Ovary (tissue), 9 donors: ENCODE results near the gene PGD. TPM values are rescaled to one million over a fixed set of nuclear protein-coding genes. Genes with fewer than 3 reads are reported as not detected.

ENCODE experiments used
- DNase-seq, 5 donors: peaks; one replicate each; pipeline ENCODE4 v3.0.0-alpha.2; 2019 to 2020
- H3K27ac ChIP-seq, 2 donors: fragments of 200-600 bp; one replicate each; pipeline versions ENCODE4 v1.5.1 to v1.8.0; 2019 to 2022
- H3K27me3 ChIP-seq: fragments of 200-600 bp; one replicate; pipeline ENCODE4 v1.8.0; 2022
- H3K36me3 ChIP-seq: fragments of 200-600 bp; sonication (generic); one replicate; pipeline ENCODE4 v1.5.1; 2019
- H3K4me1 ChIP-seq: one replicate; pipeline ENCODE4 v1.8.1; 2013; ENCODE audit warnings: mild to moderate bottlenecking, moderate library complexity; ENCODE audit not compliant: insufficient read depth
- H3K4me3 ChIP-seq: fragments of 200-600 bp; sonication (generic); one replicate; pipeline ENCODE4 v1.5.1; 2017
- H3K9me3 ChIP-seq, 2 donors: fragments of 200-600 bp in 1 of 2; sonication (generic) in 1 of 2; one replicate each; pipeline versions ENCODE4 v1.5.1 to v1.8.1; 2013 to 2019; ENCODE audit warnings: mild to moderate bottlenecking in 1 of 2, moderate library complexity in 1 of 2
- EP300 ChIP-seq: sonication (generic); formaldehyde crosslinking; IDR thresholded peaks from one replicate; pipeline ENCODE4 v1.6.1; 2017; ENCODE audit warnings: antibody characterized with exemption
- POLR2A ChIP-seq: fragments of 450-650 bp; IDR thresholded peaks from one replicate; pipeline ENCODE4 v1.6.1; 2017; ENCODE audit warnings: antibody characterized with exemption, mild to moderate bottlenecking, moderate library complexity
- WGBS, 3 donors: extraction: QIAGEN DNeasy Blood & Tissue Kit in 1 of 3; methylation state at CpG; one replicate each; pipeline versions ENCODE4 v1.1.5 to v1.1.7; 2013 to 2017; 5-methylcytosine and 5-hydroxymethylcytosine counted together
- intact Hi-C, 4 donors: fragments of 100-400 bp; cut with DNase I; formaldehyde crosslinking; loops; one replicate each; pipeline versions ENCODE4 v1.11.0 to v1.15.1; 2022 to 2023
- polyA plus RNA-seq, 2 donors: library from polyadenylated mRNA; stranded (reverse); fragments of 200-250 nt in 1 of 2; fragments of 350-450 nt in 1 of 2; fragmentation: Illumina TruSeq in 1 of 2; extraction: RNeasy Lipid Tissue Mini Kit (QIAGEN cat#74804) in 1 of 2; gene quantifications; one replicate each; pipeline ENCODE4 v1.2.3, GENCODE V29; 2013 to 2014
- total RNA-seq, 7 donors: library from RNA; depleted of rRNA in 2 of 7; stranded (reverse); fragments of >200 nt in 2 of 7; fragmentation: NEBNext Ultra II Directional in 3 of 7; extraction: Animal tissue kit (Norgen Biotek cat#: 25700) in 3 of 7; gene quantifications; one replicate each; pipeline versions ENCODE4 v1.1.0 to v1.2.4, GENCODE V29; 2016 to 2023
- TF ChIP-seq, protein P1 (sequence below), 3 donors: fragments of 450-650 bp in 2 of 3; fragments of 200-600 bp in 1 of 3; IDR thresholded peaks; one replicate each; pipeline versions ENCODE4 v1.5.1 to v1.8.0; 2016 to 2022; ENCODE audit warnings: antibody characterized with exemption in 3 of 3, mild to moderate bottlenecking in 1 of 3
- donor health status: DM: no; HTN: no; CAD: no; lungs with moderate emphysema.
- donor health status: DM: no; HTN: no; CAD: no.
- donor health status: Bipolar disorder and iron deficiency.
- donor health status: DM: yes; HTN: yes; CAD: no.
- donor health status: DM: no; HTN: no; CAD: no.
- donor health status: DM: yes; HTN: yes; CAD: no.

The PGD gene
- total and polyA plus RNA-seq, 9 donors: 32.0 to 149 (median 52.8) TPM

DNA sequence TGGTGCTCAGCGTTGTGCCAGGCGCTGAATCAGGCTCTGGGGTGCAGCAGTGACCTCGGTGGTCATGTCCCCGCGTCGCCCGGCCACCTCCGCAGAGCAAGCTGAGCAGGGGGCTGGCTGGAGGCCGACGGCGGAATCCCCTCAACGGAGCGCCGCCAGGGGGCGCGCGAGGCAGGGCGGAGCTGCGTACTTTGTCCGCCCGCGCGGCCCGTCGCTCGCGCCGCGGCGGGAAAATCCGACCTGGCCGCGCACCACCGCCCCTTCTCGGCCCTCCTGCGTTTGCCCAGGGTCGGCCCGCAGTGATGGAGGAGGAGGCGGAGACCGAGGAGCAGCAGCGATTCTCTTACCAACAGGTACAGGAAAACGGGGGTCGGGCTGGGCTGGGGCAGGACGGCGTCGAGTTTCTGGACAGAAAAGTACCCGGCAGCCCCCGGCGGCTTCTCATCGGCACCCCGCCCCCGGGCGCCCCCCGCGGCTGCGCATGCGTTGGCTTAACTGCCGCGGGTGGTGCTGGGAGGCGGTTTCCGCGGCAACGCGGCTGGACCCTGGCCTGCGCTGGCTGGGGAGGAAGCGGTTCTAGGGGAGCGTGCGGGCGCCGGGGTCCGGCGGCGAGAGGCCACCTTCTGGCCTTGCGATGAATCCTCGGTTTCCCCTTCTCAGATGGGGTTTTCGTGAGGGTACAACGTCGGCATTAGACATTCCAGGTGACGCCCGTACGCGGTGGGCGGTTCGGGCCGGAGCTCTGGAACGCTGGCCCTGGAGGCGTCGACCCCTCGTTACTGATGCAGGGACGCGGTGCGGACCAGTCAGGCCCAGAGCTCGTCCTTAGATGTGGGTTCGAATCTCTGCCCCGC, 31.6 kb downstream of the PGD start, which contains the start of gene CENPS:
CENPS (plus strand) TSS at position 218 of the 854 bp plus-strand sequence; CDS start at position 303, 85 bp downstream.
- Histone ChIP-seq H3K4me1 (no peaks in the 10 kb centered on the region), H3K36me3 (no peaks in the 10 kb centered on the region), H3K9me3 (no peaks in the 10 kb centered on the region), H3K27me3 (no peaks in the 10 kb centered on the region), H3K4me3 (peak within 1 kb of the TSS; percentile 78), H3K27ac (peak within 1 kb of the TSS in 1 of 2 donors; percentile 19)
- 0% methylated on average over 43 to 95 of the region's 95 CpGs for WGBS, 3 donors
- peak; percentile 94 to 97 (median 94) for DNase-seq
- intact Hi-C loops: loop anchor here in 2 of 4 donors (2.0 to 5.0 kb wide), 2 partner anchors 54 to 437 kb away; no protein-coding TSS in a partner anchor
- TF ChIP-seq EP300: no peak
- TF ChIP-seq POLR2A: no peak
- TF ChIP-seq, protein P1, sequence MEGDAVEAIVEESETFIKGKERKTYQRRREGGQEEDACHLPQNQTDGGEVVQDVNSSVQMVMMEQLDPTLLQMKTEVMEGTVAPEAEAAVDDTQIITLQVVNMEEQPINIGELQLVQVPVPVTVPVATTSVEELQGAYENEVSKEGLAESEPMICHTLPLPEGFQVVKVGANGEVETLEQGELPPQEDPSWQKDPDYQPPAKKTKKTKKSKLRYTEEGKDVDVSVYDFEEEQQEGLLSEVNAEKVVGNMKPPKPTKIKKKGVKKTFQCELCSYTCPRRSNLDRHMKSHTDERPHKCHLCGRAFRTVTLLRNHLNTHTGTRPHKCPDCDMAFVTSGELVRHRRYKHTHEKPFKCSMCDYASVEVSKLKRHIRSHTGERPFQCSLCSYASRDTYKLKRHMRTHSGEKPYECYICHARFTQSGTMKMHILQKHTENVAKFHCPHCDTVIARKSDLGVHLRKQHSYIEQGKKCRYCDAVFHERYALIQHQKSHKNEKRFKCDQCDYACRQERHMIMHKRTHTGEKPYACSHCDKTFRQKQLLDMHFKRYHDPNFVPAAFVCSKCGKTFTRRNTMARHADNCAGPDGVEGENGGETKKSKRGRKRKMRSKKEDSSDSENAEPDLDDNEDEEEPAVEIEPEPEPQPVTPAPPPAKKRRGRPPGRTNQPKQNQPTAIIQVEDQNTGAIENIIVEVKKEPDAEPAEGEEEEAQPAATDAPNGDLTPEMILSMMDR (IDR thresholded peaks at IDR 0.05): peak; percentile 97 to 99 (median 99)

GRCh38 chr1:10431070-10431730, 32.3 kb downstream of the PGD start:
- Histone ChIP-seq H3K4me1 (no peaks in the 10 kb centered on the region), H3K27me3 (no peaks in the 10 kb centered on the region), H3K27ac (no peak overlapping the region), H3K36me3 (no peaks in the 10 kb centered on the region), H3K4me3 (peak overlapping the region; percentile 78), H3K9me3 (no peaks in the 10 kb centered on the region)
- no peak for DNase-seq
- 20 to 23% (median 23%) methylated on average over 30 of the region's 30 CpGs for WGBS, 3 donors
- intact Hi-C loops: loop anchor here in 2 of 4 donors (2.0 to 5.0 kb wide), 2 partner anchors 54 to 436 kb away; no protein-coding TSS in a partner anchor
- TF ChIP-seq, protein P1 (IDR thresholded peaks at IDR 0.05): no peak
- TF ChIP-seq EP300 (no peak), POLR2A (no peak)

DNA sequence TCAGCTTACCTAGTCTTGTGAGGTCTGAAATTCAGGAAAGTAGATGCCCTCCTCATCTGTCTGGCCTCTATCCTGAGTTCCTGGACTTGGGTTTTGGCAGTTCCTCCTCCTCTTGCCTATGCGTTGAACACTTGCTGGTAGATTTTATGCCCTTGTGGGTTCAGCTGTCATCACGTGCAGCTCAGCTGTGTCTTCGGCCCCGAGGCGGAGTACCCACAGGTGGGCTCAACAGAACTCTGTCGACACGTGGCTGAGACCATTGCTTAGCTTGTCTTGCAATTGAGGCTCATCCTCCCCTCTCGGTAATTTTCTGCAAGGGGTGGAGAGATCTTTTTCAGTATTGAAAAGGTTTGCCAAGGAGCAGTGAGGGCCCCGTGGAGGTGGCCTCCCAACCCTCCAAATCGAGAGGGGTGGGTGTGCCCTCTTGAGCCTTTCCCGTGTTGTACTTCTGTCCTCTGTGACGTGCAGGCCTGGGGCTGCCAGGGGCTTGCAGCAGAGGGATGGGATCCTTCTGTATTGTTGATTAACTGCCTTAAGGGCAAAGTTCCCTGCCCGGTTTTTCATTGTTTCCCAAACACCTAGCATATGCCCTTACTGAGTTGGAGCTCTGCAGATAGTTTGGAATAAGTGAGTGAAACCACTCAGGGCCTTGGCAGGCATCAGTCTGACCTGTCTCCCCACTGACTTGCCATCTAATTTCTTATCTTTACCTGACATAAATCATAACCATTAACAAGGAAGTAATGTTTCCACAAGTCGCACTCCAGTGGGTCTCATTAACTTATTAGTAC, 34.2 kb downstream of the PGD start:
- intact Hi-C loops: loop anchor here in 1 of 4 donors (5.0 kb wide), 1 partner anchor 434 kb away; no protein-coding TSS in a partner anchor
- WGBS, 3 donors: 71 to 76% (median 74%) methylated on average over 14 of the region's 14 CpGs
- no peaks in the 10 kb centered on the region for H3K36me3 ChIP-seq
- no peak for DNase-seq
- H3K27ac ChIP-seq: no peak overlapping the region
- no peaks in the 10 kb centered on the region for H3K4me1 ChIP-seq
- no peaks in the 10 kb centered on the region for H3K27me3 ChIP-seq
- no peak for TF ChIP-seq EP300
- TF ChIP-seq, protein P1 (IDR thresholded peaks at IDR 0.05): no peak
- no peak for TF ChIP-seq POLR2A
- no peak overlapping the region for H3K4me3 ChIP-seq
- H3K9me3 ChIP-seq: no peaks in the 10 kb centered on the region

- no peak for DNase-seq
- WGBS, 3 donors: 81 to 86% (median 83%) methylated on average over 11 of the region's 11 CpGs
- H3K27ac ChIP-seq: no peak overlapping the region
- no peaks in the 10 kb centered on the region for H3K36me3 ChIP-seq
- no peaks in the 10 kb centered on the region for H3K27me3 ChIP-seq
- H3K9me3 ChIP-seq: no peaks in the 10 kb centered on the region
- no peaks in the 10 kb centered on the region for H3K4me1 ChIP-seq
- TF ChIP-seq POLR2A (no peak), EP300 (no peak)
- TF ChIP-seq, protein P1 (IDR thresholded peaks at IDR 0.05): no peak
- intact Hi-C loops: loop anchor here in 1 of 4 donors (5.0 kb wide), 1 partner anchor 434 kb away; no protein-coding TSS in a partner anchor
- H3K4me3 ChIP-seq: no peak overlapping the region
Observed at GRCh38 chr1:10433790-10434189, 34.9 kb downstream of the PGD start.
